ENCODE data around the gene ZDHHC1.

The ZDHHC1 gene, protein sequence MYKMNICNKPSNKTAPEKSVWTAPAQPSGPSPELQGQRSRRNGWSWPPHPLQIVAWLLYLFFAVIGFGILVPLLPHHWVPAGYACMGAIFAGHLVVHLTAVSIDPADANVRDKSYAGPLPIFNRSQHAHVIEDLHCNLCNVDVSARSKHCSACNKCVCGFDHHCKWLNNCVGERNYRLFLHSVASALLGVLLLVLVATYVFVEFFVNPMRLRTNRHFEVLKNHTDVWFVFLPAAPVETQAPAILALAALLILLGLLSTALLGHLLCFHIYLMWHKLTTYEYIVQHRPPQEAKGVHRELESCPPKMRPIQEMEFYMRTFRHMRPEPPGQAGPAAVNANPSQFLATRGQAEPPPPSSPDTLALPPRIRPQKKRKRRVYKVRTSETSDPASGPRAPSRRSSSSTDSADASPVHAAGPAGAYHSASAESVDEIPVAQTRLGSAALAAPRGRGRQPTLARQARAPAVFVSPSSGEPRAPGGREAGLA

DNA sequence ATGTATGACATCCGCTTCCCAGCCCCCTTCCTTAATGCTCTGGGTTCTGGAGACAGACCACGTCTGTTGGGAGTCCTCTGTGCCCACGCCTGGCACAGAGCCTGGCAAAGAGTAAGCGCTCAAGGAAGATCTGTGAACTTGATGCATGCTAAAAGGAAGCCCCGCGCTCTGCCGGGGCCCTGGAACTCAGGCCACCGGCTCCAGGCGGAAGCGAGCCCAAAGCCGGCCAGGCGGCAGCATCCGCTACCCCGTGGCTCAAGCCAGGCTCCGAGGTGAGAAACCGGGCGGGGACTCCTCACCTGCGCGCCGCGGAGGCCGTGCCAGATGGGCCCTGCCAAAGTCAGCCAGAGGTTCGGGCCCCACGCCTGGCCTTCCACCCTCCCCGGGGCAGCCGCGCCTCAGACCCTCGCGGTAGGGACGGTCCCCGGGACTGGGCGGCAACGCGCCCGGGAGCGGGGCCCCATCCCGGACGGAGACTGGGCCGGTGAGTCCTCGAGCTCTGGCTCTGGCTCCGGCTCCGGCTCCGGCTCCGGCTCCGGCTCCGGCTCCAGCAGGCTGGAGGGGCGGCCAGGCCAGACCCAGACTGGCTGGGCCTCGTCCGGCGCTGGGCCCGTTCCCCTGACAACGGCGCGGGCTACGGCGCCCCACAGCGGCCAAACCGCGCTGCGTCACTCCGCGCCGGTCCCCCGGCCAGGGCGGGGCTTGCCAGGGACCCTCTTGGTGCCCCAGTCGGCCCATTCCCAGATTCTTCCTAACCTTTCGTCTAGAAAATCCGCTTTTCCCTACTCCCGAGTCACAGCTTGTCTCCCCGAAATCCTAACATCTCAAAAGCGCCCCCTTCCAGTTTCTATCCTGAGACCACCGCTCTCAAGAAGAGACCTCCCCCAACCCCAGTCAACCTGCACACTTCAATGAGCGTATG lies at the start of gene ZDHHC1:
Gene ZDHHC1, minus strand, starts transcription at position 606 of the 922 bp plus-strand sequence. CDS start 8,702 bp downstream, outside the sequence.
- in situ Hi-C loops (cut with MboI; ENCODE audit: low sequenced_read_pairs), result no loop called here

DNA sequence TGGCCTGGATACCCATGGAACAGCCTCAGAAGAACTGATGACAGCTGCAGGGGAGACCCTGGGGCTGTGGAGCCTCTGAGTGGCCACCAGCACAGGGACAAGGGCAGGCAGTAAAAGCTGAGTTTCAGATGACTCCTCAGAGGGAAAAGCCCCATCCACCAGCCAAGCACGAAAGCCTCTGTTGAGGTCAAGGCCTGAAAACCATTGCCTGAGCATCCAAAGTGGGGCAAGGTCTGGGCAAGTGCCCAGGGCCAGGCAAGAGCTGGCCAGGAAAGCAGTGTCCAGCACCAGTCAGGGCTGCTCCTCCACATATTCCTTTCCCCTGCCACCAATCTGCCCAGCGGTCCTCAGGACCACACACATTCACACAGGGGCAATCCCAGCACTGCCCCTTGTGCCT lies 48.3 kb upstream of the ZDHHC1 start:
- in situ Hi-C loops (cut with MboI; ENCODE audit: low sequenced_read_pairs), result loop anchor here (25.0 kb wide), 1 partner anchor 502 kb away; the partner anchor contains the start of gene CES3

DNA sequence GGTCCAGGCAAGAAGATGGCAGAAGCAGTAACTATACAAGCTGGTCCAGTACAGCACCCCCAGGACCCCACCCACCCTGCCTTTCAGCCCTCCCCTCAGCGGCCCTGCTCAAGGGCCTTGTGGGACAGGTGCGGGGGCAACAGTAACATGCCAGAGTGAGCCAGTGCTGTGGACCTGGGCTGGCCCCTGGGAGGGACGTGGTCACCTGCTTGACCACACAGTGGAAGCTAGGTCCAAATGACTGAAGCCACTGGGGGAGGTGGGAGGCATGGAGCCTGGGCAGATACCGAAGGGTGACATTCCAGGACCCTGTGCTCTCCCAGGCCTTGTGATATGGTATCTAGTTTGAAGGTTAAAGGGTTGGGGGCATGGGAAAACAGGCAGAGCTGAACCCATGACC lies 47.4 kb upstream of the ZDHHC1 start:
- in situ Hi-C loops (cut with MboI; ENCODE audit: low sequenced_read_pairs), result loop anchor here (25.0 kb wide), 1 partner anchor 501 kb away; the partner anchor contains the start of gene CES3

DNA sequence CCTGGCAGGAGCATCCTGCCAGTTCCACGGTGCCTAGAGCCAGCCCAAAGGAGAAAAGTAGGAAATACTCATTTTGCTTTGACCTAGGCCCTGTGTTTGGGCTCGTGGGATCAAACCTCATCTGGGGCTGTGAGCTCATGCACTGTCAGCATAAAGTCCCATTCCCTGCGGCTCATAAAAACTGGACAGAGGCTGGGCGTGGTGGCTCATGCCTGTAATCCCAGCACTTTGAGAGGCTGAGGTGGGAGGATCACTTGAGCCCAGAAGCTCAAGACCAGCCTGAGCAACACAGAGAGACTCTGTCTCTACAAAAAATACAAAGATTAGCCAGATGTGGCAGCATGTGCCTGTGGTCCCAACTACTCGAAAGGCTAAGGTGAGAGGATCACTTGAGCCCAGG lies 46.8 kb upstream of the ZDHHC1 start:
- in situ Hi-C loops (cut with MboI; ENCODE audit: low sequenced_read_pairs), result loop anchor here (25.0 kb wide), 1 partner anchor 501 kb away; the partner anchor contains the start of gene CES3

DNA sequence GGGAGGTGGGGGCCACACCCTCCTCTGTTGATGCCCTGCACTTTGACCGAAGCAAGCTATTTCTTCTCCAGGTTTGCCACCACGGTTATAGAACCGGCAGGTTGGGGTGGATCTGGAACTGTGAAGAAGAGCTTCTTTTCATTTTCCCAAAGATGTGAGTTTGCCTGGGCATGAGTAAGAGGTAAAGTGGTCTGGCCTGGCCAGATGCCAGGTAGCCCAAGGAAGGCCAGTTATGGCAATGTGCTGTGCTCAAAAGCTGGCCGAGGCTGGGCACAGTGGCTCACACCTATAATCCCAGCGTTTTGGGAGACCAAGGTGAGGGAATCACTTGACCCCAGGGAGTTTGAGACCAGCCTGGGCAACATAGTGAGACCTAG lies 46.0 kb upstream of the ZDHHC1 start:
- in situ Hi-C loops (cut with MboI; ENCODE audit: low sequenced_read_pairs), result loop anchor here (25.0 kb wide), 1 partner anchor 500 kb away; the partner anchor contains the start of gene CES3

- in situ Hi-C loops (cut with MboI; ENCODE audit: low sequenced_read_pairs), result loop anchor here (25.0 kb wide), 1 partner anchor 499 kb away; the partner anchor contains the start of gene CES3
Observed at GRCh38 chr16:67461600-67462278, 45.5 kb upstream of the ZDHHC1 start.

- in situ Hi-C loops (cut with MboI; ENCODE audit: low sequenced_read_pairs), result loop anchor here (25.0 kb wide), 1 partner anchor 499 kb away; the partner anchor contains the start of gene CES3
Observed at GRCh38 chr16:67460961-67461360, 44.7 kb upstream of the ZDHHC1 start.

DNA sequence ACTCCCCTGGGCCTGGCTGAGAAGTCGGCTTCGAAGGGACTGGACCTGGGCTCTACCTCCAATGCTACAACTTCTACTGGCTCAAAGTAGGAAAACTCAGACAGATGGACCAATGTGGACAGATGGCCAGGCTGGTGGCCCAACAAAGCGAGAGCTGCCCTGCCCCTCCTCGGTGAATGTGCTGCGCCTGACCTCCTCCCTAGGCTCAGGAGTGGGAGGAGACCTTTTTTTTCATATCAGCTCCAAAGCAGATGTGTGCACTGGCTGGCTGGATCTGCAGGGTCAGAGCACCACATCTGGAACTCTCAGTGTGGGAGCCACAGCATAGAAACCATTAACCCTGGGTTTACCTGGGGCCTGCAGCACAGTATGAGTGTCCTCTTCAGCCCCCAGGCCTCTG lies 43.9 kb upstream of the ZDHHC1 start:
- in situ Hi-C loops (cut with MboI; ENCODE audit: low sequenced_read_pairs), result loop anchor here (25.0 kb wide), 1 partner anchor 498 kb away; the partner anchor contains the start of gene CES3

DNA sequence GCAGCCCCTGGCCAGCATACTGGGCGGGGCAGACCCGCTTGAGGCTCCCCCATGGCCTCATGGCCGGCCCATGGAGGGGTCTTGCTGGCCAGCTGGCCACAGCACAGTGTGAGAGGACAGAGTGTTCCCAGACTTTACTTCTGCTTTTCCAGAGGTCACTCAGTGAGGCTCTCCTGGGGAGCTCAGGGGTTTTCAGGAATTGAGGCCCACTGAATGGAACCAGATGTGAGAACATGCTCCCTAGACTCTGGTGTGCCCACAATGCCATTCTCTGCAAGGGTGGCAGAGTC lies 43.5 kb upstream of the ZDHHC1 start:
- in situ Hi-C loops (cut with MboI; ENCODE audit: low sequenced_read_pairs), result loop anchor here (25.0 kb wide), 1 partner anchor 498 kb away; the partner anchor contains the start of gene CES3

- in situ Hi-C loops (cut with MboI; ENCODE audit: low sequenced_read_pairs), result loop anchor here (25.0 kb wide), 1 partner anchor 497 kb away; the partner anchor contains the start of gene CES3
Observed at GRCh38 chr16:67459066-67459860, 43.0 kb upstream of the ZDHHC1 start.

- in situ Hi-C loops (cut with MboI; ENCODE audit: low sequenced_read_pairs), result loop anchor here (25.0 kb wide), 1 partner anchor 496 kb away; the partner anchor contains the start of gene CES3
Observed at GRCh38 chr16:67458121-67458641, 41.9 kb upstream of the ZDHHC1 start.

DNA sequence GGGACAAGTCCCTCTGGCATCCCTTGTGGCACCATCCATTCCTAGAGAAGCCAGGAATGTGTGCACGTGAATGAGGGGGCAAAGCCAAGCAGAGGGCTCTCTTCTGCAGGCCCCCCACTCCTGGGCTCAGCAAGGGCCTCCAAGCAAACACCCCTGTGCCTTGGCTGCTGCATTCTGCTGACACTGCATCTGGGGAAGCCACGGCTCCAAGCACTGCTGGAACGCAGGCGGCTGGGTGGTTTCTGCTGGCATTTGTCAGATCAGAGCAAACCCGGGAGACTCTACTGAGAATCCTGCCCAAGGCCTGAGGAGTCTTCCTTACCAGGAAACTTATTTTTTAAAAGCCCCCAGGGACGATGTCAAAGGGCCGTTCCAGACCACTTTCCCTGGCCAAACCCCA lies 41.3 kb upstream of the ZDHHC1 start:
- in situ Hi-C loops (cut with MboI; ENCODE audit: low sequenced_read_pairs), result loop anchor here (25.0 kb wide), 1 partner anchor 495 kb away; the partner anchor contains the start of gene CES3

GRCh38 chr16:67456391-67457081 lies 40.3 kb upstream of the ZDHHC1 start:
- in situ Hi-C loops (cut with MboI; ENCODE audit: low sequenced_read_pairs), result loop anchor here (25.0 kb wide), 1 partner anchor 494 kb away; the partner anchor contains the start of gene CES3

GRCh38 chr16:67454852-67455251 lies 38.6 kb upstream of the ZDHHC1 start:
- in situ Hi-C loops (cut with MboI; ENCODE audit: low sequenced_read_pairs), result loop anchor here (25.0 kb wide), 1 partner anchor 493 kb away; the partner anchor contains the start of gene CES3

DNA sequence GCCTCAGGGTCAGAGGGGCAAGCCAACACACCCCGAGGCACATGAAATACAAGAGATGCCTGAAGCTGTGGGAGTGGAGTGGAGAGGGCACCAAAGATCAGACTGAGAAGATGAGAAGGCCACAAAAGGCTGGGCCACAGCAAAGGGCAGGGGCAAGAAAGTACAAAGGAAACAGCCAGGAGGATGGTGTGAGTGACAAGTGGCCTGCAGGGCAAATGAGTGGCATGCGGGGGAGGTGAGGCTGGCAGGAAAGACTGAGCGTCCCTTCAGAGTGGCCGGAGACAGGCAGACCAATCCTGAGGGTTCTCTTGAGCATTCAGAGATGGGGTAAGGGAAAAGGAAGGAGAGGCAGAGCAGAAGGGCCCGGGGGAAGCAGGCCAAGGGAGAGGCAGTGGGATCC lies 37.8 kb upstream of the ZDHHC1 start:
- in situ Hi-C loops (cut with MboI; ENCODE audit: low sequenced_read_pairs), result loop anchor here (25.0 kb wide), 1 partner anchor 492 kb away; the partner anchor contains the start of gene CES3

- in situ Hi-C loops (cut with MboI; ENCODE audit: low sequenced_read_pairs), result loop anchor here (25.0 kb wide), 1 partner anchor 490 kb away; the partner anchor contains the start of gene CES3
Observed at GRCh38 chr16:67451704-67452435, 35.6 kb upstream of the ZDHHC1 start.

GRCh38 chr16:67451061-67451703 lies 34.9 kb upstream of the ZDHHC1 start:
- in situ Hi-C loops (cut with MboI; ENCODE audit: low sequenced_read_pairs), result loop anchor here (25.0 kb wide), 1 partner anchor 489 kb away; the partner anchor contains the start of gene CES3
